ENCODE results near the gene CHSY1. TPM values are rescaled to one million over a fixed set of nuclear protein-coding genes. Genes with fewer than 3 reads are reported as not detected.
A peak's percentile ranks its signal among the peaks of the same experiment; 100 is the strongest.

CHSY1 gene
- total RNA-seq, 1 experiment from 2014 or later, result 59.1 TPM

DNA sequence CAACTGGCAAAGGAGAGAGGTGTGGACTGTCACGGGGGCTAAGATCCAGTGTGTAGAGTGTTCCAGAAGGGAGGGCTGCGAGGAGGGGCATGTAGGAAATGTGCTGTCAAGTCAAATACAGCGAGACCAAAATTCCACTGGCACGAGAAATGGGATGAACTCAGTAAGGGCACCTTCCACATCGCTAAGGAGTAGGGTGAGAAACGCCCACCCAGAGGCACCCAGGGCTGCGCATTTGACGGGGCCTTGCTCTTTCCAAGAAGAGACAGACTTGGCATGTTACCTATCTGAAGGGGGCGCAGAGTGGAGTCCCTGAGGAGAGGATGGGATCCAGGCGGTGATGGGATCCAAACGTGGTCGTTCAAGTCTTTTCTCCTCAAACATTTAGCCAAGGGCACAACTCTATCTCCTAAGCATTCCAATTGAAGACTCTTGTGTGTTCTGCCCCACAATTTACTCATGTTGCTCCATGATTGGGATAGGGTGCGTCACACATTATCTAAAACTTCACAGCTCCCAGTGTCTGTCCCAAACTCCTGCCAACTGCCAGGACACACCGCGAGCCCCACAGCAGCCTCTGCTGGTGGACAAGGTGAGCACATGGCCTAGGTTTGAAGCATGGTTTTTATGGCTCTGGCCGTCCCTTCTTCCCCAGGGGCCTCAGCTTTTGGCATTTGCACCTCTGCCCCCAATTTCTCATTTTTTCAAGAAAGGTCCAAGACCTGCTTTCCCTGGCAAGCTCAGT, 17.8 kb upstream of the CHSY1 start:
- Mint-ChIP-seq H3K27me3 (ENCODE audit: low read depth) (no peaks in the 10 kb centered on the region), H3K4me1 (peaks cover 11% of the 10 kb centered on the region), H3K9me3 (no peaks in the 10 kb centered on the region), H3K27ac (no peak overlapping the region), H3K4me3 (no peak overlapping the region), H3K36me3 (peaks cover 55% of the 10 kb centered on the region)
- no peak for DNase-seq (ENCODE audit: low spot score)
- CTCF ChIA-PET, result interaction anchor here (0.6 to 4.3 kb wide), 16 partner anchors 11 to 262 kb away, joined by 3 to 38 read pairs (median 4); no protein-coding TSS in a partner anchor
- POLR2A ChIA-PET, result no interaction called here
- TF ChIP-seq, protein P1, sequence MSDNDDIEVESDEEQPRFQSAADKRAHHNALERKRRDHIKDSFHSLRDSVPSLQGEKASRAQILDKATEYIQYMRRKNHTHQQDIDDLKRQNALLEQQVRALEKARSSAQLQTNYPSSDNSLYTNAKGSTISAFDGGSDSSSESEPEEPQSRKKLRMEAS (CRISPR knock-in tag; IDR thresholded peaks at IDR 0.05), result peak; percentile 45; the same call in 1 of the 2 replicates
- no peak for TF ChIP-seq MXD4 (CRISPR knock-in tag; IDR thresholded peaks at IDR 0.05; ENCODE audit: borderline replicate concordance)
- TF ChIP-seq ZNF416 (CRISPR knock-in tag; IDR thresholded peaks at IDR 0.05), result no peak
- no peak for TF ChIP-seq NFATC4 (CRISPR knock-in tag; IDR thresholded peaks at IDR 0.05)
- TF ChIP-seq, protein P2, sequence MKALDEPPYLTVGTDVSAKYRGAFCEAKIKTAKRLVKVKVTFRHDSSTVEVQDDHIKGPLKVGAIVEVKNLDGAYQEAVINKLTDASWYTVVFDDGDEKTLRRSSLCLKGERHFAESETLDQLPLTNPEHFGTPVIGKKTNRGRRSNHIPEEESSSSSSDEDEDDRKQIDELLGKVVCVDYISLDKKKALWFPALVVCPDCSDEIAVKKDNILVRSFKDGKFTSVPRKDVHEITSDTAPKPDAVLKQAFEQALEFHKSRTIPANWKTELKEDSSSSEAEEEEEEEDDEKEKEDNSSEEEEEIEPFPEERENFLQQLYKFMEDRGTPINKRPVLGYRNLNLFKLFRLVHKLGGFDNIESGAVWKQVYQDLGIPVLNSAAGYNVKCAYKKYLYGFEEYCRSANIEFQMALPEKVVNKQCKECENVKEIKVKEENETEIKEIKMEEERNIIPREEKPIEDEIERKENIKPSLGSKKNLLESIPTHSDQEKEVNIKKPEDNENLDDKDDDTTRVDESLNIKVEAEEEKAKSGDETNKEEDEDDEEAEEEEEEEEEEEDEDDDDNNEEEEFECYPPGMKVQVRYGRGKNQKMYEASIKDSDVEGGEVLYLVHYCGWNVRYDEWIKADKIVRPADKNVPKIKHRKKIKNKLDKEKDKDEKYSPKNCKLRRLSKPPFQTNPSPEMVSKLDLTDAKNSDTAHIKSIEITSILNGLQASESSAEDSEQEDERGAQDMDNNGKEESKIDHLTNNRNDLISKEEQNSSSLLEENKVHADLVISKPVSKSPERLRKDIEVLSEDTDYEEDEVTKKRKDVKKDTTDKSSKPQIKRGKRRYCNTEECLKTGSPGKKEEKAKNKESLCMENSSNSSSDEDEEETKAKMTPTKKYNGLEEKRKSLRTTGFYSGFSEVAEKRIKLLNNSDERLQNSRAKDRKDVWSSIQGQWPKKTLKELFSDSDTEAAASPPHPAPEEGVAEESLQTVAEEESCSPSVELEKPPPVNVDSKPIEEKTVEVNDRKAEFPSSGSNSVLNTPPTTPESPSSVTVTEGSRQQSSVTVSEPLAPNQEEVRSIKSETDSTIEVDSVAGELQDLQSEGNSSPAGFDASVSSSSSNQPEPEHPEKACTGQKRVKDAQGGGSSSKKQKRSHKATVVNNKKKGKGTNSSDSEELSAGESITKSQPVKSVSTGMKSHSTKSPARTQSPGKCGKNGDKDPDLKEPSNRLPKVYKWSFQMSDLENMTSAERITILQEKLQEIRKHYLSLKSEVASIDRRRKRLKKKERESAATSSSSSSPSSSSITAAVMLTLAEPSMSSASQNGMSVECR (CRISPR knock-in tag; IDR thresholded peaks at IDR 0.05; ENCODE audit: borderline replicate concordance), result no peak
- peak; percentile 74 for ATAC-seq

- Mint-ChIP-seq H3K36me3 (peaks cover 34% of the 10 kb centered on the region), H3K9me3 (no peaks in the 10 kb centered on the region; the same call in 1 of the 2 replicates), H3K27ac (peak overlapping the region; percentile 38; the same call in 1 of the 2 replicates), H3K4me3 (no peak overlapping the region), H3K4me1 (peaks cover 11% of the 10 kb centered on the region), H3K27me3 (ENCODE audit: low read depth) (no peaks in the 10 kb centered on the region)
- DNase-seq (ENCODE audit: low spot score), result no peak
- ChIA-PET POLR2A (interaction anchor here (1.0 to 1.5 kb wide), 2 partner anchors 28 to 57 kb away, joined by 3 read pairs; partner anchors contain the start of gene SNRPA1), CTCF (interaction anchor here (0.6 to 4.3 kb wide), 15 partner anchors 9 to 388 kb away, joined by 3 to 38 read pairs (median 5); partner anchors contain the start of gene CHSY1)
- TF ChIP-seq ZNF219 (CRISPR knock-in tag; IDR thresholded peaks at IDR 0.05; ENCODE audit: borderline replicate concordance) (no peak), ZNF232 (CRISPR knock-in tag; IDR thresholded peaks at IDR 0.05) (no peak), ZNF138 (CRISPR knock-in tag; conservative IDR thresholded peaks at IDR 0.05) (no peak), SOX15 (CRISPR knock-in tag; IDR thresholded peaks at IDR 0.05) (no peak), GRHL2 (CRISPR knock-in tag; IDR thresholded peaks at IDR 0.05; ENCODE audit: insufficient replicate concordance, severe bottlenecking) (no peak), ETV6 (CRISPR knock-in tag; IDR thresholded peaks at IDR 0.05) (no peak), NFE2L1 (CRISPR knock-in tag; IDR thresholded peaks at IDR 0.05) (no peak), ATF6 (CRISPR knock-in tag; IDR thresholded peaks at IDR 0.05) (no peak)
- TF ChIP-seq, protein P3, sequence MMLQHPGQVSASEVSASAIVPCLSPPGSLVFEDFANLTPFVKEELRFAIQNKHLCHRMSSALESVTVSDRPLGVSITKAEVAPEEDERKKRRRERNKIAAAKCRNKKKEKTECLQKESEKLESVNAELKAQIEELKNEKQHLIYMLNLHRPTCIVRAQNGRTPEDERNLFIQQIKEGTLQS (CRISPR knock-in tag; conservative IDR thresholded peaks at IDR 0.05), result no peak
- peak; percentile 71 for ATAC-seq
These were observed 15.7 kb upstream of the CHSY1 start for GRCh38 chr15:101267320-101268104.

All from WTC11 (cell line).